NCI-H128 (cell line): ENCODE results near the gene TXLNB.
"Not testable (repeated sequence)": the region's sequence is repeated elsewhere in the genome, so short reads cannot be mapped to it uniquely, and the experiment has no call there.

Experiments
- DNase-seq: peaks from one replicate; lab custom pipeline; 2025; ENCODE audit not compliant: unreplicated experiment; lab: John Stamatoyannopoulos, UW

TXLNB gene

GRCh38 chr6:139311831-139312230 lies 20.0 kb upstream of the TXLNB start:
- no peak for DNase-seq

GRCh38 chr6:139308936-139309603 lies 17.3 kb upstream of the TXLNB start:
- DNase-seq = no peak

GRCh38 chr6:139308286-139308916 lies 16.6 kb upstream of the TXLNB start:
- no peak for DNase-seq

GRCh38 chr6:139306291-139306981 lies 14.6 kb upstream of the TXLNB start:
- no peak for DNase-seq

GRCh38 chr6:139303185-139303584 lies 11.4 kb upstream of the TXLNB start:
- no peak for DNase-seq

GRCh38 chr6:139297921-139298320 lies 6.1 kb upstream of the TXLNB start:
- DNase-seq = no peak

GRCh38 chr6:139296927-139297326 lies 5.1 kb upstream of the TXLNB start:
- no peak for DNase-seq

- no peak for DNase-seq
Measured at GRCh38 chr6:139295901-139296300, 4.1 kb upstream of the TXLNB start.

GRCh38 chr6:139294090-139294489 lies 2.3 kb upstream of the TXLNB start:
- DNase-seq = no peak

GRCh38 chr6:139293230-139293629 lies 1.4 kb upstream of the TXLNB start:
- DNase-seq = not testable (repeated sequence)

- DNase-seq = no peak
Measured at GRCh38 chr6:139290787-139291311, 949 bp downstream of the TXLNB start.

GRCh38 chr6:139289233-139289632 lies 2.6 kb downstream of the TXLNB start:
- no peak for DNase-seq

GRCh38 chr6:139288496-139289040 lies 3.2 kb downstream of the TXLNB start:
- DNase-seq = no peak

- no peak for DNase-seq
Measured at GRCh38 chr6:139287868-139288267, 3.9 kb downstream of the TXLNB start.

GRCh38 chr6:139286438-139286837 lies 5.4 kb downstream of the TXLNB start:
- not testable (repeated sequence) for DNase-seq

- no peak for DNase-seq
Measured at GRCh38 chr6:139285590-139285989, 6.2 kb downstream of the TXLNB start.

GRCh38 chr6:139284789-139285188 lies 7.0 kb downstream of the TXLNB start:
- no peak for DNase-seq

- no peak for DNase-seq
Measured at GRCh38 chr6:139282684-139283083, 9.1 kb downstream of the TXLNB start.

- no peak for DNase-seq
Measured at GRCh38 chr6:139278190-139278589, 13.6 kb downstream of the TXLNB start.

GRCh38 chr6:139277587-139277986 lies 14.2 kb downstream of the TXLNB start:
- no peak for DNase-seq

GRCh38 chr6:139277161-139277560 lies 14.6 kb downstream of the TXLNB start:
- DNase-seq = no peak
